Breast epithelium (tissue), 4 donors: ENCODE measurements around the gene NCK1. TPM values are rescaled to one million over a fixed set of nuclear protein-coding genes. Genes with fewer than 3 reads are reported as not detected.
"Not testable (repeated sequence)": the region's sequence is repeated elsewhere in the genome, so short reads cannot be mapped to it uniquely, and the experiment has no call there.

Experiments
- DNase-seq, 2 donors: peaks; one replicate each; pipeline ENCODE4 v3.0.0-alpha.2; 2019; ENCODE audit warnings: low spot score in 2 of 2
- H3K27ac ChIP-seq, 2 donors: fragments of 200-600 bp; sonication (generic) in 1 of 2; one replicate each; pipeline ENCODE4 v1.5.1; 2016 to 2019; ENCODE audit warnings: mild to moderate bottlenecking in 1 of 2
- H3K27me3 ChIP-seq, 2 donors: fragments of 200-600 bp; sonication (generic) in 1 of 2; one replicate each; pipeline versions ENCODE4 v1.5.1 to v1.6.0; 2017 to 2019; ENCODE audit warnings: control low read depth in 1 of 2, mild to moderate bottlenecking in 1 of 2
- H3K36me3 ChIP-seq: fragments of 200-600 bp; one replicate; pipeline ENCODE4 v1.5.1; 2019
- H3K4me1 ChIP-seq, 2 donors: fragments of 200-600 bp; sonication (generic); one replicate each; pipeline ENCODE4 v1.5.1; 2016 to 2019; ENCODE audit warnings: control low read depth in 1 of 2
- H3K4me3 ChIP-seq, 3 donors: fragments of 200-600 bp; sonication (generic); 1 replicate in 2 of 3; 2 replicates in 1 of 3; pipeline ENCODE4 v1.5.1; 2016 to 2019; ENCODE audit warnings: mild to moderate bottlenecking in 3 of 3, moderate library complexity in 2 of 3
- H3K9me3 ChIP-seq, 2 donors: fragments of 200-600 bp; sonication (generic) in 1 of 2; one replicate each; pipeline ENCODE4 v1.5.1; 2016 to 2019; ENCODE audit warnings: control low read depth in 1 of 2
- POLR2A ChIP-seq: fragments of 450-650 bp; IDR thresholded peaks from one replicate; pipeline ENCODE4 v1.6.1; 2016; ENCODE audit warnings: antibody characterized with exemption, mild to moderate bottlenecking, moderate library complexity
- POLR2AphosphoS5 ChIP-seq, 3 donors: sonication (generic); formaldehyde crosslinking; IDR thresholded peaks; one replicate each; pipeline ENCODE4 v1.6.1; 2017; ENCODE audit warnings: antibody characterized with exemption in 3 of 3
- intact Hi-C: fragments of 100-400 bp; cut with DNase I; formaldehyde crosslinking; loops from one replicate; pipeline ENCODE4 v1.15.1; 2023; ENCODE audit warnings: low total_unique reads
- total RNA-seq, 3 donors: library from RNA; depleted of rRNA; stranded (reverse); fragments of >200 nt; gene quantifications; one replicate each; pipeline ENCODE4 v1.1.0, GENCODE V29; 2016
- TF ChIP-seq, protein P1 (sequence below), 3 donors: fragments of 450-650 bp; IDR thresholded peaks; one replicate each; pipeline ENCODE4 v1.5.1; 2016 to 2017; ENCODE audit warnings: antibody characterized with exemption in 3 of 3, mild to moderate bottlenecking in 3 of 3, moderate library complexity in 3 of 3

The NCK1 gene
- total RNA-seq, 3 donors from 2014 or later: 62.3 to 77.0 (median 75.5) TPM

DNA sequence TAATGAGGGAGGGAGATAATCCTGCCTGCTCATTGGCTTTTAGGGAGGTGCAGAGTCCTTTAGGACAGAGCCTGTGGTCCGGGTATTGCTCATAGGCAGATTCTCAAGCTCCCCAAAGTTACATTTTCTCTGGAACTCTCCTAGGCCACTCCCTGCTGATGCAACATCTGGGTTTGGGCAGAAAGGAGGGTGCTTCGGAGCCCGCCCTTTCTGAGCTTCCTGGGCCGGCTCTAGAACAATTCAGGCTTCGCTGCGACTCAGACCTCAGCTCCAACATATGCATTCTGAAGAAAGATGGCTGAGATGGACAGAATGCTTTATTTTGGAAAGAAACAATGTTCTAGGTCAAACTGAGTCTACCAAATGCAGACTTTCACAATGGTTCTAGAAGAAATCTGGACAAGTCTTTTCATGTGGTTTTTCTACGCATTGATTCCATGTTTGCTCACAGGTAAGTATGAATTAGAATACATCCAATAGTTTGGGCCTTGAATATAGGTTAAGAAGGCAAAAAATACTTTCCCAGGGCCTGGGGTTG is 95.8 kb downstream of the NCK1 start, which contains the start of gene IL20RB:
Gene IL20RB (plus strand): TSS at position 233 of the 538 bp plus-strand sequence. CDS start 131 bp downstream, at position 364.
- no peak for TF ChIP-seq POLR2A
- no peak for TF ChIP-seq POLR2AphosphoS5 (IDR thresholded peaks at IDR 0.05)
- TF ChIP-seq, protein P1, sequence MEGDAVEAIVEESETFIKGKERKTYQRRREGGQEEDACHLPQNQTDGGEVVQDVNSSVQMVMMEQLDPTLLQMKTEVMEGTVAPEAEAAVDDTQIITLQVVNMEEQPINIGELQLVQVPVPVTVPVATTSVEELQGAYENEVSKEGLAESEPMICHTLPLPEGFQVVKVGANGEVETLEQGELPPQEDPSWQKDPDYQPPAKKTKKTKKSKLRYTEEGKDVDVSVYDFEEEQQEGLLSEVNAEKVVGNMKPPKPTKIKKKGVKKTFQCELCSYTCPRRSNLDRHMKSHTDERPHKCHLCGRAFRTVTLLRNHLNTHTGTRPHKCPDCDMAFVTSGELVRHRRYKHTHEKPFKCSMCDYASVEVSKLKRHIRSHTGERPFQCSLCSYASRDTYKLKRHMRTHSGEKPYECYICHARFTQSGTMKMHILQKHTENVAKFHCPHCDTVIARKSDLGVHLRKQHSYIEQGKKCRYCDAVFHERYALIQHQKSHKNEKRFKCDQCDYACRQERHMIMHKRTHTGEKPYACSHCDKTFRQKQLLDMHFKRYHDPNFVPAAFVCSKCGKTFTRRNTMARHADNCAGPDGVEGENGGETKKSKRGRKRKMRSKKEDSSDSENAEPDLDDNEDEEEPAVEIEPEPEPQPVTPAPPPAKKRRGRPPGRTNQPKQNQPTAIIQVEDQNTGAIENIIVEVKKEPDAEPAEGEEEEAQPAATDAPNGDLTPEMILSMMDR (IDR thresholded peaks at IDR 0.05): no peak
- Histone ChIP-seq H3K9me3 (no peaks in the 10 kb centered on the region), H3K27me3 (no peaks in the 10 kb centered on the region), H3K27ac (no peak within 1 kb of the TSS), H3K4me1 (no peaks in the 10 kb centered on the region), H3K36me3 (no peaks in the 10 kb centered on the region), H3K4me3 (no peak within 1 kb of the TSS)
- no peak for DNase-seq
- intact Hi-C loops: no loop called here

DNA sequence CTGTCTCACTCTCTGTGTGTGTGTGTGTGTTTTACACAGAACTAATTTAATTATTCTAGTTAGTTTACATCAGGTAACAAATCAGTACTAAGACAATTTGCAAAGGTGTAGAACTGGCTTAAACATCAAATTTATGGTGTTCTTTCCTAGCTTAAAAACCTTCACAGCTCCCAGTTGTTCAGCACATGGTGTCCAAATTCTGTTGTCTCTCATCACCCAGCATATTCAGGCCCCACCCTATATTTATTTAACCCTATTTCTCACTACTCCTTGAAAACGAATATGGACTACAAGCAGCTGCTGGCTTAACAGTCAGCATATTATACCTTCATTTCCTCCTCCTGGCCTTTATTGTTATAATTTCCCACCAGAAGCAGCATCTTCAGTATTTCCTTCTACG is 96.9 kb downstream of the NCK1 start:
- no peak overlapping the region for H3K27ac ChIP-seq

DNA sequence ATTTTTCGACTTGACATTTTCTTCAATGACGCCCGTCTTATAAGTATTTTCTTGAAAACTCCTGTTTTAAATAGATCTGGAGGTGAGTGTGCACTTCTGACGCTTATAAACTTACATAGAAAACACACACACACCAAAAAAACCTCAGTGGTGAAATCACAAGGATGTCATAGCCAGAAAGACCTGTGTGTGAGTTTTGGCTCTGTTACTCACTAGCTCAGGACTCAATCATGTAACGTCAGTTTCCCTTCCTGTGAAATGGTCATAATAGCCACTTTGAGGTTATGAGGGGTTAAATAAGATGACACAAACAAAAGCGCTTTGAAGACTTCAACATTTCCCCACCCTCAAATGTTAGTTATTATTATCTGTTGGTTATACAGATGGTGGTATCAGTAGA is 97.6 kb downstream of the NCK1 start:
- Histone ChIP-seq H3K9me3 (no peaks in the 10 kb centered on the region), H3K27ac (no peak overlapping the region)

More for the DNA sequence above, 96.9 kb downstream of the NCK1 start:
- intact Hi-C loops: no loop called here
- H3K36me3 ChIP-seq: no peaks in the 10 kb centered on the region
- H3K4me3 ChIP-seq: no peak overlapping the region
- H3K9me3 ChIP-seq: no peaks in the 10 kb centered on the region
- DNase-seq: no peak
- no peaks in the 10 kb centered on the region for H3K4me1 ChIP-seq
- TF ChIP-seq, protein P1 (IDR thresholded peaks at IDR 0.05): no peak
- TF ChIP-seq POLR2AphosphoS5 (IDR thresholded peaks at IDR 0.05) (no peak), POLR2A (no peak)
- no peaks in the 10 kb centered on the region for H3K27me3 ChIP-seq

DNA sequence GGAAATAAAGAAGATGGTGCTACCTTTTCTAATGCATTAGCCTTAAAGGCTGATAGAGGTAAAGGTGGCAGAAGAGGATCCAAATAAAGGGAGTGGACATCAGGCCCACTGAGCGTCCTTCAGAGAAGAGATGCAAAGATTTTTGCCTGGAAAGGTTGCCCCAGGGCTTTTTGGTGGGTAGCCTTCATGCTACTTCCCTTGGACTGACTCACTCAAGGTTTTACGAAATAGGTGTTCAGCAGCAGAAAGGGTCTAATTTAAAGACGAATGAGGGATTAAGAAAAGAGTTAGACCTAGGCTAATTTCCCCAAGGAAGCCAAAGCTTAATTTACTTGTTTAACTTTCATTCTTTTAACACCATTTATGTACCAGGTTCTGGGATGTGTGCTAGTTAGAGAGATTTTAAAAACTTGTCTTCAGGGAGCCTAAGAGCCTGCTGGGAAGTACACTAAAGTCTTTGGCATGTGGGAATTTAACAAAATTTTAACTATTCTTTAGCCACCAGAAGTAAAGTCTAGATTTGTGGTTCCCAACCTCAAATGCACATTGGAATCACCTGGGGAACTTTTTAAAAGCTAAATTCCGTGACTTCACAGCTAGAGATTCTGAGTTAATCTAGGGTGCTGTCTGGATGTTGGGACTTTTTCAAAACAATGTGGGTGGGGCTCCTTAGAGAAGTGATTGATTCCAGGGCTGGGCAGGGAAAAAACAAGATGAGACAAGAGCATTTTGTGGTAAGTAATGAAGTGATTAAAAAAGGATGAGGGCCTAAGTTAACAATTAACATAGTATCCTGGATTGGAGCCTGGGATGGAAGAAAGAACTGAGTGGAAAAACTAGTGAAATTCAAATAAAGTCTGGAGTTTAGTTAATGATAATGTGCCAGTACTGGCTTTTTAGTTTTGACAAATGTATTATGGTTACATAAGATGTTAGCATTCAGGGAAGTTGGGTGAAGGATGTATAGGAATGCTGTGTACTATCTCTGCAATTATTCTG is 99.1 kb downstream of the NCK1 start:
- no peak overlapping the region for H3K4me3 ChIP-seq
- no peak for TF ChIP-seq POLR2AphosphoS5 (IDR thresholded peaks at IDR 0.05)
- no peak for TF ChIP-seq POLR2A
- TF ChIP-seq, protein P1 (IDR thresholded peaks at IDR 0.05): no peak
- no peak overlapping the region for H3K27ac ChIP-seq
- no peaks in the 10 kb centered on the region for H3K27me3 ChIP-seq
- no peaks in the 10 kb centered on the region for H3K4me1 ChIP-seq
- H3K9me3 ChIP-seq: no peaks in the 10 kb centered on the region
- intact Hi-C loops: no loop called here
- H3K36me3 ChIP-seq: no peaks in the 10 kb centered on the region
- DNase-seq: no peak

More for the DNA sequence above, 97.6 kb downstream of the NCK1 start:
- no peaks in the 10 kb centered on the region for H3K27me3 ChIP-seq
- H3K4me3 ChIP-seq: no peak overlapping the region
- TF ChIP-seq POLR2AphosphoS5 (IDR thresholded peaks at IDR 0.05) (no peak), POLR2A (no peak)
- no peak for DNase-seq
- H3K36me3 ChIP-seq: no peaks in the 10 kb centered on the region
- intact Hi-C loops: no loop called here
- H3K4me1 ChIP-seq: no peaks in the 10 kb centered on the region

DNA sequence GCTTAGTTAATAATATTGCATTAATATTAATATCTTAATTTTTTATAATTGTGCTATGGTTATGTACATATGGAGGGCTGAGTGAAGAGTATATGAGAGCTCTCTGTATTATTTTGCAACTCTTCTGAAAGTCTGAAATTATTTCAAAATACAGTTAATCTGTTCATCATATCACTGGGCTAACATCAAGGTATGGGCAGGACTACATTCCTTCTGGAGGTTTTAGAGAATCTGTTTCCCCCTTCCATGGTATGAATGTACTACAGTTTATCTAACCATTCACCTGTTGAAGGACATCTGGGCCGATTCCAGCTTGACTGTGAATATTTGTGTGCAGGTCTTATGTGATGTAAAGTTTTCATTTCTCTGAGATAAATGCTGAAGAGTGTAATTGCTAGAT is 100.9 kb downstream of the NCK1 start:
- Histone ChIP-seq H3K9me3 (no peaks in the 10 kb centered on the region), H3K36me3 (no peaks in the 10 kb centered on the region), H3K4me1 (no peaks in the 10 kb centered on the region), H3K27ac (no peak overlapping the region), H3K27me3 (no peaks in the 10 kb centered on the region), H3K4me3 (no peak overlapping the region)
- DNase-seq: no peak
- intact Hi-C loops: no loop called here
- TF ChIP-seq, protein P1 (IDR thresholded peaks at IDR 0.05): no peak
- TF ChIP-seq POLR2A: no peak
- TF ChIP-seq POLR2AphosphoS5 (IDR thresholded peaks at IDR 0.05): no peak

DNA sequence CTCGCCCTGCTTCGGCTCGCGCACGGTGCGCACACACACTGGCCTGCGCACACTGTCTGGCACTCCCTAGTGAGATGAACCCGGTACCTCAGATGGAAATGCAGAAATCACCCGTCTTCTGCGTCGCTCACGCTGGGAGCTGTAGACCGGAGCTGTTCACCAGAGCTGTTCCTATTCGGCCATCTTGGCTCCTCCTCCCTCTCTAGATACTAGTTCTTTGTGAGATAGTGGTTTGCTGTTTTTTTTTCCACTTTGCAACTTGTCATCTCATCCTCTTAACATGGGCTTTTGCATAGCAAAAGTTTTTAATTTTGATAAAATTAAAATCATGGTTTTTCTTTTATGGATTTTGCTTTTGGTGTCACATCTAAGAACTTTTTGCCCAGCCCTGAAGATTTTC is 107.5 kb downstream of the NCK1 start:
- H3K4me3 ChIP-seq, H3K27me3 ChIP-seq, intact Hi-C loops, DNase-seq, H3K27ac ChIP-seq, H3K4me1 ChIP-seq, H3K36me3 ChIP-seq, H3K9me3 ChIP-seq: not testable (repeated sequence)
